Occipital lobe (tissue), 2 donors: ENCODE measurements around the gene HIC1. TPM values are rescaled to one million over a fixed set of nuclear protein-coding genes. Genes with fewer than 3 reads are reported as not detected.

Source experiments
- DNase-seq: peaks from one replicate; lab custom pipeline; 2025; lab: John Stamatoyannopoulos, UW
- total RNA-seq: library from RNA; depleted of rRNA; stranded (reverse); fragments of >200 nt; gene quantifications from one replicate; pipeline ENCODE4 v1.2.3, GENCODE V29; 2014

HIC1 gene
- total RNA-seq, 1 donor from 2014 or later, result 3.1 TPM

GRCh38 chr17:2047590-2047989 lies 7.3 kb upstream of the HIC1 start:
- no peak for DNase-seq

DNA sequence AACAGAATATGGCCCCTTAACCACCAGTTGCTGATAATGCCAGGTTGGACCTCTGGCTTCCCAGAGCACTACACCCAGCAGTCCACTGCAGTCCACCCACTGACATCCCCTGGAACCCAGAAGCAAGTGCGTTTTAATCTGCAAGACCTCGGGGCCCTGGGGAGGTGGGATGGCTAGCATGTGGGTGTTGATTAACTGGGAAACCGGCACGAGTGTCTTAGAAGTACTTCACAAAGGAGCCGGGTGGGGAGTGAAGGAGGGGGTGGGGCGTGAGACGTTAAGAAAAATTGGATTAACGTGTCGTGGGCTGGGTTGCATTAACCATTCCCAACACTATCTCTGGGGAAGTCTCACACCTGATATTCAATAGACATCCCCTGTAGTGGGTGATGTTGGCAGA lies 6.1 kb upstream of the HIC1 start:
- no peak for DNase-seq

DNA sequence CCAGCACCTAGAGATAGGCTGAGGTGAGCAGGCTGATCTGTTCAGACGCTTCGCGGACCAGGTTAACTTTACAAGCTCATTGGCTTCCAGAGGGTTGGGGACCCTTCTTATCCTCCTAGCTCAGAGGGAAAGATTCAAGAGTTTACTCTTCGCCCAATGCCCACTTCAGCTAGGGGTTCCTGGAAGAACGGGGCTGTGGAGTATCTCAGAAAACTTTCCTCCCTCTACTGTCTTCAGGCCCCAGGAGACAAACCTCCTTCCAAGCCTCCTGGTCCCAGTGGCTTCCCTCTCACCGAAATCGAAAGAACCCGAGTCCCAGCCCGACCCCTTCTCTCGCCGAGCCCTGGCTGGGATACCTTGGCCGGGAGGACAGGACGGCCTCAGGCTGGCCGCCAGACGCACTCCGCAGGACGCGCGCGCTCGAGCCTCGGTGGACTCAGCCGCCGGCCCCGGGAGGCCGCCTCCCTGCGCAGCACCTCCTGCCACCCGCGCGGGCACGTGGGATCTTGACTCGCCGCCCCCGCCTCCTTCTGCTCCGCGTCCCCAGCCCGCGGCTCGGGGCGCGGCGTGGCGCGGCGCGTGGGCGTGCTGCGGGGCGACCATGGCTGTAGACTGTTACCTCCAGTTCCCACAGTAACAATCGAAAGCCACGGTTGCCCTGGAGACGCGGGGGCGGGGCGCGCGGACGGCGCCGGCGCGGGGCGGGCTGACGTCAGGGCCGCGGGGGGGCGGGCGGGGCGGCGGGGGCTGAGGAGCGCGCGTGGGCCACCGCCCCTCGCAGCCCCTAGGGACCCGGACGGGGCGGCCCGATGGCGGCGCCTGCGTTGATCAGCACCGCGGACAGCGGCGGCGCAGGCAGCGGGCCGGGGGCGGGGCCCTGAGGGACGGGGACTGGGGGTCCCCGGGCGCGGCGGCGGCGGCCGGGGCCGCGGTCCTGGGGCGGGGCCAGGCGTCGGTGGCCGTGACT lies 5.3 kb upstream of the HIC1 start:
- DNase-seq, result peak; percentile 82

DNA sequence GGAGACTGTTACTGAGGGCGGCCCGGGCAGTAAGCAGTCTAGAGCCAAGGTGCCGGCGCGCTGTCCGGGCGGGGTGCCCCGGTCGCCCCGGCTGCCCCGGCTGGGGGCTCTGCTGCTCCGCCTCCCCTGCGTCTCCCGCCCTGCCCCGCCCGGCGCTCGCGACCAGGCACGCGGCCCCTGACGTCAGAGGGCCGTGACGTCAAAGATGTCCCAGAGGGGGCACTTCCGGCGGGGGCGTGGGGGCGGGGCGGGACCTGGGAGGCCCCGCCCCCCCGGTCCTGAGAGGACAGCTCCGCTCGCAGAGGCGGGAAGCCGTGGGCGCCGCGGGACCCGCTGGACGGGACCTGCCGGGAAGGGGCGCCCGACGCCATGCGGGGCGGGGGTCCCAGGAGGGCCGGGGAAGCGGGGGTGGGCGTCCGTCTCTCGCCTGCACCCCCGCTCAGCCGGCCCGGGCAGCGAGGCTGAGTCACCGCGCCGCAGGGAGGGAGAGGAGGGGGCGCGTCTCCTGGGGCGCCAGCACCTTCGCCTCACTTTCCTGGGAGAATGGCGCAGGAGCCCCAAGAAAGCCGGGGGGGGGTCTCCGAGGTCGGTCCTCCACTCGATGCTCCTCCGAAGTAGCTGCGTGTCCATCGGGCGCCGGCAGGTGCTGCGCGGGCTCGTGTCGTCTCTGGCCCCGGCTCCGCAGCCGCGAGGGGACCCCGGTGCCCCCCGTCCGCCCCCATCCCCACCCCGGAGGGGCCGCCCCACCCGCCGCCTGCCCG lies 4.4 kb upstream of the HIC1 start:
- peak; percentile 66 for DNase-seq

- DNase-seq, result no peak
Observed at GRCh38 chr17:2051061-2051932, 3.6 kb upstream of the HIC1 start.

GRCh38 chr17:2051933-2052559 lies 2.9 kb upstream of the HIC1 start:
- no peak for DNase-seq

- DNase-seq, result peak; percentile 69
Observed at GRCh38 chr17:2053380-2054261, 1.3 kb upstream of the HIC1 start.

DNA sequence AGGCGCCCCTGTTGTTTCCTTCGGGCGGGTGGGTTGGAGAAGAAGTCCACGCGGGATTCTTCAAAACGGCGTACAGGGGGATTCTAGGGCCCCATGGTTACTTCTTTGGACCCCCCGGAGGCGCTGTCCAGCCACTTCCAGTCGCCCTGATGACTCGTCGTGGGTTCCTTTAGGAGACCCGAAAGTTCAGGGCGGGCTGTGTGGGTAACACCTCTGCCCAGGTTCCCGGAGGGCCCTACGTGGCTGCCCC lies 716 bp upstream of the HIC1 start:
- DNase-seq, result no peak

GRCh38 chr17:2055292-2056205 lies 646 bp downstream of the HIC1 start:
- no peak for DNase-seq

DNA sequence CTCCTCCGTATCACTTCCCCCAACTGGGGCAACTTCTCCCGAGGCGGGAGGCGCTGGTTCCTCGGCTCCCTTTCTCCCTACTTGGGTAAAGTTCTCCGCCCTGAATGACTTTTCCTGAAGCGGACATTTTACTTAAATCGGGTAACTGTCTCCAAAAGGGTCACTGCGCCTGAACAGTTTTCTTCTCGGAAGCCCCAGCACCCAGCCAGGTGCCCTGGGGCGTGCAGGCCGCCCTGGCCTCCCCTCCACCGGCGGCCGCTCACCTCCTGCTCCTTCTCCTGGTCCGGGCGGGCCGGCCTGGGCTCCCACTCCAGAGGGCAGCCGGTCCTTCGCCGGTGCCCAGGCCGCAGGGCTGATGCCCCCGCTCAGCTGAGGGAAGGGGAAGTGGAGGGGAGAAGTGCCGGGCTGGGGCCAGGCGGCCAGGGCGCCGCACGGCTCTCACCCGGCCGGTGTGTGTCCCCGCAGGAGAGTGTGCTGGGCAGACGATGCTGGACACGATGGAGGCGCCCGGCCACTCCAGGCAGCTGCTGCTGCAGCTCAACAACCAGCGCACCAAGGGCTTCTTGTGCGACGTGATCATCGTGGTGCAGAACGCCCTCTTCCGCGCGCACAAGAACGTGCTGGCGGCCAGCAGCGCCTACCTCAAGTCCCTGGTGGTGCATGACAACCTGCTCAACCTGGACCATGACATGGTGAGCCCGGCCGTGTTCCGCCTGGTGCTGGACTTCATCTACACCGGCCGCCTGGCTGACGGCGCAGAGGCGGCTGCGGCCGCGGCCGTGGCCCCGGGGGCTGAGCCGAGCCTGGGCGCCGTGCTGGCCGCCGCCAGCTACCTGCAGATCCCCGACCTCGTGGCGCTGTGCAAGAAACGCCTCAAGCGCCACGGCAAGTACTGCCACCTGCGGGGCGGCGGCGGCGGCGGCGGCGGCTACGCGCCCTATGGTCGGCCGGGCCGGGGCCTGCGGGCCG lies 1.6 kb downstream of the HIC1 start:
- no peak for DNase-seq

- no peak for DNase-seq
Observed at GRCh38 chr17:2057175-2057759, 2.4 kb downstream of the HIC1 start.

- no peak for DNase-seq
Observed at GRCh38 chr17:2057760-2058585, 3.1 kb downstream of the HIC1 start.

GRCh38 chr17:2058586-2059546 lies 4.0 kb downstream of the HIC1 start:
- no peak for DNase-seq

DNA sequence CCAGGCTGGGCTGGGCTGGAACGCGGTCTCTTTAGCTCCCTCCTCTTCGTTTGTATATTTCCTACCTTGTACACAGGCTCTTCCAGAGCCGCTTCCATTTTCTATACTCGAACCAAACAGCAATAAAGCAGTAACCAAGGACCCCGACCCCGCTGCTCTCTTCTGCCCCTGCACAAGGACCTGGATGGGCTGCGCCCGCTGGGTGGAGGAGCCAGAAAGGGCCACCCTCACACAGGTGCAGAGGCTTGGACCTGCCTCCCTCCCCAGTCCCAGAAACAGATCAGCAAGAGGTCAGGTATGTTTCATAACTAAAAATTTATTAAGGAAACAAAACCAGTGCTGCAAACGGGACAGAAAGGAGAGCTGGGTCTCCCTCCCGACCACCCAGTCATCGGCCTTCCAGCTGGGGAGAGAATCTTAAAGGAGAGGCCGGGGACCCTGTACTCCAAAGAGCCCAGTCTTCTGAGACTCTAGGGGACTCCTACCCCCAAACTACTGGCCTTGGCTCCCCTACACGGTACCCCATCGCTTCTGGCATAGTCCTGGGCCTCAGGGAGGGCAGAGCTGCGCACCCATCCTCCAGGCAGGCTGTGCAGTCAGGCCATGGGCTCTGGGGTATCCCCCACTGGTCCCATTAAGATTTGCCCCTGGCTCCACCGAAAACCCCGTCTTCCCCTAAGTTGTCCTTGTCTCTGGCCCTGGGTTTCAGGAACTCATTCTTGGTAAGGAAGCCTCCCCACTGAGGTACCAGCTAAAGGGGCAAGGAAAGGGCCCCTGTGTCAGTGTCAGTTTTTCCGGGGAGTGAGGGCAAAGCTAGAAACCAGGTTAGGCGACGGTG lies 4.9 kb downstream of the HIC1 start:
- DNase-seq, result no peak

- no peak for DNase-seq
Observed at GRCh38 chr17:2060385-2060658, 5.4 kb downstream of the HIC1 start.
